Measurements from ENCODE around the gene PTH2R. TPM values are rescaled to one million over a fixed set of nuclear protein-coding genes. Genes with fewer than 3 reads are reported as not detected.

The PTH2R gene
- total RNA-seq, 6 experiments from 2014 or later = 0.07 to 0.19 (median 0.16) TPM; not detected in 3

DNA sequence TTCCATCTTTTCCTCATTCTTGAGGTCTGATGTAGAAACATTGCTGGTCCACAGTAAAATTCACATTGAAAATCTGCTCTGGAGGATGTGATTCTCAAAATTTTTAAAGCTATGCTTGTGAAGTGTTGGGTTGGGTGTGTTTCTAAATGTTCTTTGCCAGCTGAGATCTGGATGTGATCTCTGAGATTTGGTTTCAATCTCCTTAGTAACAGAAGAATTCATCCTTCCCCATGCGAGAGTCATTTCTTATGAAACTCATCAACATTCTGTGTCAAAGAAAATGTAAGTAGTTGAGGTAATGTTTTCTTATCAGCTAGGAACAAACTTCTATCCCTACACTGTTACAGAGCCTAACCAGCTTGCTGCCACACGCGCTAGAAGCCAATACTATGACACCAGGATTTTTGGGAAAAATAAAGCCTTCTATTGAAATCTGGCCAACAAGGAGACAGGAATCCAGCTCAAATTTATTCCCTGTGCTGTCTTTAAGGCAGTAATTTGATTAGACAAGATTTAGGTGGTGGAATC is 134.9 kb downstream of the PTH2R start:
- intact Hi-C loops (cut with DNase I) = no loop called here
- Histone ChIP-seq H3K36me3 (no peaks in the 10 kb centered on the region), H3K4me3 (no peak overlapping the region), H3K9me3 (no peaks in the 10 kb centered on the region), H3K27me3 (no peaks in the 10 kb centered on the region), H3K27ac (no peak overlapping the region), H3K4me1 (no peaks in the 10 kb centered on the region)
- no peak for ATAC-seq
- WGBS (ENCODE audit: insufficient coverage, low coverage, low lambda C conversion rate, missing lambda C conversion rate) = 39% methylated on average over 3 of the region's 3 CpGs
- TF ChIP-seq, protein P1, sequence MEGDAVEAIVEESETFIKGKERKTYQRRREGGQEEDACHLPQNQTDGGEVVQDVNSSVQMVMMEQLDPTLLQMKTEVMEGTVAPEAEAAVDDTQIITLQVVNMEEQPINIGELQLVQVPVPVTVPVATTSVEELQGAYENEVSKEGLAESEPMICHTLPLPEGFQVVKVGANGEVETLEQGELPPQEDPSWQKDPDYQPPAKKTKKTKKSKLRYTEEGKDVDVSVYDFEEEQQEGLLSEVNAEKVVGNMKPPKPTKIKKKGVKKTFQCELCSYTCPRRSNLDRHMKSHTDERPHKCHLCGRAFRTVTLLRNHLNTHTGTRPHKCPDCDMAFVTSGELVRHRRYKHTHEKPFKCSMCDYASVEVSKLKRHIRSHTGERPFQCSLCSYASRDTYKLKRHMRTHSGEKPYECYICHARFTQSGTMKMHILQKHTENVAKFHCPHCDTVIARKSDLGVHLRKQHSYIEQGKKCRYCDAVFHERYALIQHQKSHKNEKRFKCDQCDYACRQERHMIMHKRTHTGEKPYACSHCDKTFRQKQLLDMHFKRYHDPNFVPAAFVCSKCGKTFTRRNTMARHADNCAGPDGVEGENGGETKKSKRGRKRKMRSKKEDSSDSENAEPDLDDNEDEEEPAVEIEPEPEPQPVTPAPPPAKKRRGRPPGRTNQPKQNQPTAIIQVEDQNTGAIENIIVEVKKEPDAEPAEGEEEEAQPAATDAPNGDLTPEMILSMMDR (IDR thresholded peaks at IDR 0.05) = no peak
- no peak for DNase-seq

GRCh38 chr2:208541989-208542464 is 135.4 kb downstream of the PTH2R start:
- ATAC-seq (no peak), DNase-seq (no peak)
- intact Hi-C loops (cut with DNase I) = no loop called here
- TF ChIP-seq, protein P1 (IDR thresholded peaks at IDR 0.05) = no peak
- TF ChIP-seq POLR2A (IDR thresholded peaks at IDR 0.05) = no peak
- Histone ChIP-seq H3K4me3 (no peak overlapping the region), H3K4me1 (no peaks in the 10 kb centered on the region), H3K9me3 (no peaks in the 10 kb centered on the region), H3K36me3 (no peaks in the 10 kb centered on the region), H3K27me3 (no peaks in the 10 kb centered on the region), H3K27ac (no peak overlapping the region)
- WGBS (ENCODE audit: insufficient coverage, low coverage, low lambda C conversion rate, missing lambda C conversion rate) = 16% methylated on average over 3 of the region's 3 CpGs

- Histone ChIP-seq H3K27ac (no peak overlapping the region), H3K27me3 (no peaks in the 10 kb centered on the region), H3K4me1 (no peaks in the 10 kb centered on the region), H3K36me3 (no peaks in the 10 kb centered on the region), H3K4me3 (no peak overlapping the region), H3K9me3 (no peaks in the 10 kb centered on the region)
- WGBS (ENCODE audit: insufficient coverage, low coverage, low lambda C conversion rate, missing lambda C conversion rate) = 50% methylated on average over 1 of the region's 1 CpG
- intact Hi-C loops (cut with DNase I) = no loop called here
- TF ChIP-seq, protein P1 (IDR thresholded peaks at IDR 0.05) = no peak
- TF ChIP-seq POLR2A (IDR thresholded peaks at IDR 0.05) = no peak
- no peak for ATAC-seq
- no peak for DNase-seq
Observed at GRCh38 chr2:208542465-208543041, 136.0 kb downstream of the PTH2R start.

Other genes with a start within 250 kb of the PTH2R start
- gene CRYGA, start 243.2 kb upstream of the PTH2R start, total RNA-seq = not detected
- not detected for gene C2orf80, start 216.8 kb upstream of the PTH2R start, total RNA-seq
- 100 to 1,000 TPM; 147 to 682 (median 184) TPM for gene IDH1, start 151.7 kb upstream of the PTH2R start, total RNA-seq
- gene PIKFYVE, start 140.5 kb upstream of the PTH2R start, total RNA-seq = 10 to 100 TPM; 10.7 to 16.0 (median 13.2) TPM

Measured in right lobe of liver (tissue), 6 donors.